K562 (cell line): ENCODE measurements around the gene CCM2. TPM values are rescaled to one million over a fixed set of nuclear protein-coding genes. Genes with fewer than 3 reads are reported as not detected.
A peak's percentile ranks its signal among the peaks of the same experiment; 100 is the strongest.

Experiments used
- CREB5 ChIP-seq: fragments of 250-450 bp; sonication (Bioruptor Pico); IDR thresholded peaks from 2 replicates; pipeline ENCODE4 v1.5.0; 2020; ENCODE audit warnings: mild to moderate bottlenecking
- CTBP1 ChIP-seq: fragments of 450-650 bp; IDR thresholded peaks from 2 replicates; pipeline ENCODE4 v1.6.1; 2016; ENCODE audit warnings: borderline replicate concordance
- GABPB1 ChIP-seq: sonication (generic); formaldehyde crosslinking; IDR thresholded peaks from 2 replicates; pipeline ENCODE4 v1.8.0; 2022; ENCODE audit warnings: mild to moderate bottlenecking, missing genetic modification reagents
- HINFP ChIP-seq: fragments of 450-650 bp; conservative IDR thresholded peaks from 2 replicates; pipeline ENCODE4 v1.6.1; 2016; ENCODE audit warnings: missing genetic modification characterization, low read depth, mild to moderate bottlenecking, control low read depth, missing compliant biosample characterization
- NFIC ChIP-seq: fragments of 450-650 bp; IDR thresholded peaks from 2 replicates; pipeline ENCODE4 v1.6.1; 2017; ENCODE audit warnings: mild to moderate bottlenecking, inconsistent platforms
- RNF219 ChIP-seq: fragments of 250-450 bp; sonication (Bioruptor Pico); IDR thresholded peaks from 2 replicates; pipeline ENCODE4 v1.5.0; 2022; ENCODE audit warnings: mild to moderate bottlenecking
- SAP30 ChIP-seq: fragments of 200-600 bp; sonication (generic); IDR thresholded peaks from 2 replicates; pipeline ENCODE4 v1.6.1; 2012; ENCODE audit warnings: borderline replicate concordance, low read depth, mild to moderate bottlenecking, moderate library complexity, low read length, control low read depth, inconsistent platforms; ENCODE audit not compliant: insufficient read depth, poor library complexity, severe bottlenecking
- TEAD1 ChIP-seq, 2 experiments: fragments of 450-650 bp in 1 of 2; sonication (generic) in 1 of 2; formaldehyde crosslinking; IDR thresholded peaks; 2 replicates each; pipeline versions ENCODE4 v1.4.0 to v1.8.0; 2020 to 2022; ENCODE audit warnings: mild to moderate bottlenecking in 2 of 2, missing genetic modification reagents in 1 of 2
- USF1 ChIP-seq: sonication (generic); formaldehyde crosslinking; IDR thresholded peaks from 2 replicates; pipeline ENCODE4 v1.9.0; 2022; ENCODE audit warnings: mild to moderate bottlenecking, missing genetic modification reagents
- ZNF318 ChIP-seq, 2 experiments: fragments of 450-650 bp; IDR thresholded peaks; 2 replicates each; pipeline ENCODE4 v1.6.1; 2016; ENCODE audit warnings: mild to moderate bottlenecking in 2 of 2, borderline replicate concordance in 1 of 2, low read depth in 1 of 2, moderate library complexity in 1 of 2
- polyA plus RNA-seq, 8 experiments: library from polyadenylated mRNA; depleted of rRNA in 4 of 8; stranded (reverse) in 5 of 8; unstranded in 3 of 8; fragments of >200 nt; fragmentation: Nextera tagmentation in 2 of 8; fragmentation: Illumina TruSeq in 1 of 8; extraction: Ambion mirVana in 2 of 8; extraction: Trizol in 1 of 8; gene quantifications; 2 replicates each; pipeline versions ENCODE4 v1.2.1 to v1.2.3, GENCODE V29; 2011 to 2014; ENCODE audit warnings: inconsistent platforms in 1 of 8, missing spikeins in 1 of 8
- total RNA-seq, 7 experiments: library from RNA; depleted of rRNA in 6 of 7; stranded (reverse); fragments of >200 nt in 6 of 7; fragmentation: Illumina TruSeq in 2 of 7; extraction: Trizol in 2 of 7; gene quantifications; 2 replicates each; pipeline versions ENCODE4 v1.2.1 to v1.2.3, GENCODE V29; 2011 to 2021; ENCODE audit warnings: low replicate concordance in 1 of 7

The CCM2 gene
- total and polyA plus RNA-seq, 9 of the 15 experiments (the other 6 are each of a cell fraction or from before 2014, with no cell fraction given), result 0.41 to 38.6 (median 25.9) TPM

GRCh38 chr7:44994877-44995554 lies 5.0 kb upstream of the CCM2 start (continued):
- TF ChIP-seq ZNF318 (IDR thresholded peaks at IDR 0.05; ENCODE audit: borderline replicate concordance in 1 of 2, low read depth in 1 of 2), result peak in 1 of 2 experiments; percentile 67; a peak in 1 of 4 replicates
- TF ChIP-seq TEAD1 (CRISPR knock-in tag; IDR thresholded peaks at IDR 0.05), result peak in 1 of 2 experiments; percentile 70; a peak in 1 of 4 replicates
- TF ChIP-seq HINFP (tag), result no peak
- no peak for TF ChIP-seq RNF219 (CRISPR knock-in tag)
- TF ChIP-seq GABPB1 (CRISPR knock-in tag), result no peak
- TF ChIP-seq NFIC, result peak; percentile 91
- no peak for TF ChIP-seq CREB5 (CRISPR knock-in tag)
- peak; percentile 64; the same call in 1 of the 2 replicates for TF ChIP-seq CTBP1
- no peak for TF ChIP-seq SAP30
- no peak for TF ChIP-seq USF1
